22Rv1 (cell line): ENCODE data around the gene CYP11A1.

Source experiments
- H3K27ac ChIP-seq: fragments of 450-650 bp; 2 replicates; pipeline ENCODE4 v1.5.1; 2017
- CTCF ChIP-seq: fragments of 450-650 bp; IDR thresholded peaks from 2 replicates; pipeline ENCODE4 v1.5.1; 2017; ENCODE audit warnings: mild to moderate bottlenecking
- ZFX ChIP-seq: fragments of 450-650 bp; IDR thresholded peaks from 2 replicates; pipeline ENCODE4 v1.6.1; 2017; ENCODE audit warnings: antibody characterized with exemption, borderline replicate concordance

CYP11A1 gene

GRCh38 chr15:74352393-74352910, 15.0 kb downstream of the CYP11A1 start:
- H3K27ac ChIP-seq, result no peak overlapping the region
- TF ChIP-seq ZFX, result no peak
- TF ChIP-seq CTCF, result no peak

- TF ChIP-seq ZFX (no peak), CTCF (no peak)
- H3K27ac ChIP-seq, result no peak overlapping the region
Observed at GRCh38 chr15:74351670-74352069, 15.8 kb downstream of the CYP11A1 start.

GRCh38 chr15:74350295-74351275, 16.9 kb downstream of the CYP11A1 start:
- no peak overlapping the region for H3K27ac ChIP-seq
- no peak for TF ChIP-seq ZFX
- no peak for TF ChIP-seq CTCF

- TF ChIP-seq ZFX (no peak), CTCF (no peak)
Observed at GRCh38 chr15:74349241-74349778, 18.1 kb downstream of the CYP11A1 start.

GRCh38 chr15:74347757-74348250, 19.6 kb downstream of the CYP11A1 start:
- no peak for TF ChIP-seq CTCF
- no peak for TF ChIP-seq ZFX
- no peak overlapping the region for H3K27ac ChIP-seq

More at GRCh38 chr15:74349241-74349778, 18.1 kb downstream of the CYP11A1 start:
- H3K27ac ChIP-seq, result no peak overlapping the region

- H3K27ac ChIP-seq, result no peak overlapping the region
- TF ChIP-seq CTCF, result no peak
- TF ChIP-seq ZFX, result no peak
Observed at GRCh38 chr15:74345051-74345450, 22.4 kb downstream of the CYP11A1 start.

- H3K27ac ChIP-seq, result no peak overlapping the region
- no peak for TF ChIP-seq CTCF
- TF ChIP-seq ZFX, result no peak
Observed at GRCh38 chr15:74343797-74344127, 23.7 kb downstream of the CYP11A1 start.
